IPS-18c (cell line): ENCODE measurements around the gene RASSF10.

Experiments
- H3K4me3 ChIP-seq: 2 replicates; pipeline ENCODE4 v1.7.0; 2013; ENCODE audit warnings: low read depth, mild to moderate bottlenecking, low read length, moderate library complexity; ENCODE audit not compliant: insufficient read depth
- H3K9me3 ChIP-seq: one replicate; pipeline ENCODE4 v1.6.1; 2013; ENCODE audit warnings: mild to moderate bottlenecking, low read length, moderate library complexity; ENCODE audit not compliant: control insufficient read depth, insufficient read depth

Gene RASSF10

GRCh38 chr11:12989428-12990161, 19.5 kb upstream of the RASSF10 start:
- no peaks in the 10 kb centered on the region for H3K9me3 ChIP-seq
- no peak overlapping the region for H3K4me3 ChIP-seq

- no peaks in the 10 kb centered on the region for H3K9me3 ChIP-seq
- no peak overlapping the region for H3K4me3 ChIP-seq
These were observed 19.0 kb upstream of the RASSF10 start for GRCh38 chr11:12990162-12990480.

- H3K4me3 ChIP-seq: no peak overlapping the region
- no peaks in the 10 kb centered on the region for H3K9me3 ChIP-seq
These were observed 17.7 kb upstream of the RASSF10 start for GRCh38 chr11:12991426-12991825.

- no peak overlapping the region for H3K4me3 ChIP-seq
- no peaks in the 10 kb centered on the region for H3K9me3 ChIP-seq
These were observed 15.5 kb upstream of the RASSF10 start for GRCh38 chr11:12993626-12994025.

GRCh38 chr11:12994476-12994875, 14.6 kb upstream of the RASSF10 start:
- Histone ChIP-seq H3K9me3 (no peaks in the 10 kb centered on the region), H3K4me3 (no peak overlapping the region)

- Histone ChIP-seq H3K4me3 (no peak overlapping the region), H3K9me3 (no peaks in the 10 kb centered on the region)
These were observed 13.9 kb upstream of the RASSF10 start for GRCh38 chr11:12995188-12995587.

- Histone ChIP-seq H3K9me3 (no peaks in the 10 kb centered on the region), H3K4me3 (no peak overlapping the region)
These were observed 13.3 kb upstream of the RASSF10 start for GRCh38 chr11:12995823-12996222.

GRCh38 chr11:12997168-12997567, 11.9 kb upstream of the RASSF10 start:
- no peak overlapping the region for H3K4me3 ChIP-seq
- H3K9me3 ChIP-seq: no peaks in the 10 kb centered on the region

- no peaks in the 10 kb centered on the region for H3K9me3 ChIP-seq
- H3K4me3 ChIP-seq: no peak overlapping the region
These were observed 10.8 kb upstream of the RASSF10 start for GRCh38 chr11:12998336-12998735.

- H3K4me3 ChIP-seq: no peak overlapping the region
These were observed 9.5 kb upstream of the RASSF10 start for GRCh38 chr11:12999597-12999996.

GRCh38 chr11:13000116-13000515, 9.0 kb upstream of the RASSF10 start:
- H3K4me3 ChIP-seq: no peak overlapping the region
- H3K9me3 ChIP-seq: no peaks in the 10 kb centered on the region

More at GRCh38 chr11:12999597-12999996, 9.5 kb upstream of the RASSF10 start:
- no peaks in the 10 kb centered on the region for H3K9me3 ChIP-seq

- Histone ChIP-seq H3K4me3 (no peak overlapping the region), H3K9me3 (no peaks in the 10 kb centered on the region)
These were observed 8.4 kb upstream of the RASSF10 start for GRCh38 chr11:13000721-13001120.

GRCh38 chr11:13003736-13004493, 5.2 kb upstream of the RASSF10 start:
- H3K9me3 ChIP-seq: no peaks in the 10 kb centered on the region
- H3K4me3 ChIP-seq: no peak overlapping the region

GRCh38 chr11:13007182-13008060, 1.7 kb upstream of the RASSF10 start:
- Histone ChIP-seq H3K4me3 (no peak overlapping the region), H3K9me3 (no peaks in the 10 kb centered on the region)

- peak overlapping the region; percentile 55; the same call in 1 of the 2 replicates for H3K4me3 ChIP-seq
- no peaks in the 10 kb centered on the region for H3K9me3 ChIP-seq
These were observed 1.1 kb upstream of the RASSF10 start for GRCh38 chr11:13008061-13008435.

- H3K9me3 ChIP-seq: no peaks in the 10 kb centered on the region
- H3K4me3 ChIP-seq: peak overlapping the region; percentile 55; the same call in 1 of the 2 replicates
These were observed 382 bp downstream of the RASSF10 start for GRCh38 chr11:13009476-13009920.

GRCh38 chr11:13009921-13010748, 1.0 kb downstream of the RASSF10 start:
- Histone ChIP-seq H3K4me3 (peak overlapping the region; percentile 55), H3K9me3 (no peaks in the 10 kb centered on the region)
